OCI-LY1 (cell line): ENCODE results near the gene PLXNB3.

Source experiments
- H2AFZ ChIP-seq: fragments of 200-600 bp; sonication (generic), shearing (Covaris generic); 2 replicates; pipeline ENCODE4 v1.6.0; 2014; ENCODE audit warnings: antibody characterized with exemption, mild to moderate bottlenecking, low read length
- H3F3A ChIP-seq: fragments of 200-600 bp; sonication (generic), shearing (Covaris generic); 2 replicates; pipeline ENCODE4 v1.6.0; 2014; ENCODE audit warnings: mild to moderate bottlenecking, antibody characterized with exemption, low read length, moderate library complexity; ENCODE audit not compliant: insufficient read depth
- H3K27ac ChIP-seq: fragments of 200-600 bp; sonication (generic); 2 replicates; pipeline ENCODE4 v1.5.1; 2014; ENCODE audit warnings: low read length, mixed run types, mild to moderate bottlenecking, low read depth; ENCODE audit not compliant: poor library complexity, severe bottlenecking
- H3K27me3 ChIP-seq: fragments of 200-600 bp; sonication (generic); 2 replicates; pipeline ENCODE4 v1.6.0; 2014; ENCODE audit warnings: antibody characterized with exemption, mild to moderate bottlenecking, low read length, moderate library complexity; ENCODE audit not compliant: insufficient read depth
- H3K36me3 ChIP-seq: fragments of 200-600 bp; sonication (generic); 2 replicates; pipeline ENCODE4 v1.6.1; 2014; ENCODE audit warnings: mild to moderate bottlenecking, antibody characterized with exemption, low read length, moderate library complexity, mixed read lengths; ENCODE audit not compliant: insufficient read depth
- H3K4me1 ChIP-seq: fragments of 200-600 bp; sonication (generic); 2 replicates; pipeline ENCODE4 v1.5.1; 2014; ENCODE audit warnings: mild to moderate bottlenecking, low read length, moderate library complexity; ENCODE audit not compliant: insufficient read depth, severe bottlenecking
- H3K4me2 ChIP-seq: fragments of 200-600 bp; sonication (generic), shearing (Covaris generic); 2 replicates; pipeline ENCODE4 v1.6.1; 2014; ENCODE audit warnings: low read length
- H3K4me3 ChIP-seq: fragments of 200-600 bp; sonication (generic); 2 replicates; pipeline ENCODE4 v1.5.1; 2014; ENCODE audit warnings: low read length, low read depth, mild to moderate bottlenecking, mixed read lengths; ENCODE audit not compliant: poor library complexity, severe bottlenecking
- H3K79me2 ChIP-seq: fragments of 200-600 bp; shearing (Covaris generic); 2 replicates; pipeline ENCODE4 v1.6.1; 2016; ENCODE audit warnings: mixed run types, low read length, mixed read lengths; ENCODE audit not compliant: insufficient read depth
- H3K9ac ChIP-seq: fragments of 200-600 bp; sonication (generic), shearing (Covaris generic); 2 replicates; pipeline ENCODE4 v1.6.1; 2014; ENCODE audit warnings: mild to moderate bottlenecking, low read length, mixed read lengths
- H3K9me2 ChIP-seq: fragments of 200-600 bp; sonication (generic), shearing (Covaris generic); 2 replicates; pipeline ENCODE4 v1.6.1; 2014; ENCODE audit warnings: low read depth, mild to moderate bottlenecking, low read length, mixed read lengths
- H3K9me3 ChIP-seq: fragments of 200-600 bp; shearing (Covaris generic); 2 replicates; pipeline ENCODE4 v1.6.1; 2014; ENCODE audit warnings: low read length, mixed read lengths
- H4K20me1 ChIP-seq: fragments of 200-600 bp; sonication (generic), shearing (Covaris generic); 2 replicates; pipeline ENCODE4 v1.6.0; 2016; ENCODE audit warnings: mild to moderate bottlenecking, low read length; ENCODE audit not compliant: insufficient read depth
- CTCF ChIP-seq: fragments of 200-600 bp; sonication (generic), shearing (Covaris generic); IDR thresholded peaks from 2 replicates; pipeline ENCODE4 v1.5.1; 2017; ENCODE audit warnings: mild to moderate bottlenecking, antibody characterized with exemption, low read length, moderate library complexity, mixed read lengths
- EZH2 ChIP-seq: fragments of 200-600 bp; sonication (generic), shearing (Covaris generic); IDR thresholded peaks from 2 replicates; pipeline ENCODE4 v1.8.0; 2017; ENCODE audit warnings: borderline replicate concordance, mixed run types, mild to moderate bottlenecking, antibody characterized with exemption, low read length, moderate library complexity, mixed read lengths

Gene PLXNB3

GRCh38 chrX:153769865-153770600 is 6.0 kb downstream of the PLXNB3 start:
- H2AFZ ChIP-seq = no peak overlapping the region
- no peaks in the 10 kb centered on the region for H3K9me3 ChIP-seq
- no peaks in the 10 kb centered on the region for H3K4me1 ChIP-seq
- TF ChIP-seq CTCF (no peak), EZH2 (no peak)
- H3K79me2 ChIP-seq = no peaks in the 10 kb centered on the region
- no peak overlapping the region for H3K4me2 ChIP-seq
- H3K9me2 ChIP-seq = no peaks in the 10 kb centered on the region
- no peaks in the 10 kb centered on the region for H3K27me3 ChIP-seq
- H3K36me3 ChIP-seq = no peaks in the 10 kb centered on the region
- no peak overlapping the region for H3K9ac ChIP-seq
- no peaks in the 10 kb centered on the region for H3F3A ChIP-seq
- no peak overlapping the region for H3K4me3 ChIP-seq
- no peaks in the 10 kb centered on the region for H4K20me1 ChIP-seq
- no peak overlapping the region for H3K27ac ChIP-seq

- no peak overlapping the region for H3K27ac ChIP-seq
- H2AFZ ChIP-seq = no peak overlapping the region
- no peak overlapping the region for H3K4me3 ChIP-seq
- H3K27me3 ChIP-seq = no peaks in the 10 kb centered on the region
- no peaks in the 10 kb centered on the region for H4K20me1 ChIP-seq
- no peaks in the 10 kb centered on the region for H3K36me3 ChIP-seq
- no peak overlapping the region for H3K9ac ChIP-seq
- H3K9me3 ChIP-seq = no peaks in the 10 kb centered on the region
- no peaks in the 10 kb centered on the region for H3K9me2 ChIP-seq
- no peak for TF ChIP-seq EZH2
- TF ChIP-seq CTCF = no peak
- H3K79me2 ChIP-seq = no peaks in the 10 kb centered on the region
- H3F3A ChIP-seq = no peaks in the 10 kb centered on the region
- H3K4me1 ChIP-seq = no peaks in the 10 kb centered on the region
- no peak overlapping the region for H3K4me2 ChIP-seq
Observed at GRCh38 chrX:153770601-153771414, 6.8 kb downstream of the PLXNB3 start.

GRCh38 chrX:153771415-153772315 is 7.6 kb downstream of the PLXNB3 start:
- Histone ChIP-seq H3F3A (no peaks in the 10 kb centered on the region), H3K4me1 (no peaks in the 10 kb centered on the region), H3K9ac (no peak overlapping the region), H3K27me3 (no peaks in the 10 kb centered on the region), H3K4me3 (no peak overlapping the region), H3K9me3 (no peaks in the 10 kb centered on the region), H4K20me1 (no peaks in the 10 kb centered on the region), H3K9me2 (no peaks in the 10 kb centered on the region), H3K79me2 (no peaks in the 10 kb centered on the region), H3K36me3 (no peaks in the 10 kb centered on the region), H3K27ac (no peak overlapping the region), H3K4me2 (no peak overlapping the region), H2AFZ (no peak overlapping the region)
- TF ChIP-seq EZH2 (no peak), CTCF (no peak)
